HG02840 (cell line): ENCODE results near the gene SCARF2.
"Not testable (repeated sequence)": the region's sequence is repeated elsewhere in the genome, so short reads cannot be mapped to it uniquely, and the experiment has no call there.

ENCODE experiments used
- ATAC-seq: cut with Tn5 transposase; IDR thresholded peaks from one replicate; pipeline ENCODE4 v1.9.1; 2021; ENCODE audit warnings: mild to moderate bottlenecking, moderate library complexity, moderate number of reproducible peaks; ENCODE audit not compliant: unreplicated experiment, low FRiP score

The SCARF2 gene

DNA sequence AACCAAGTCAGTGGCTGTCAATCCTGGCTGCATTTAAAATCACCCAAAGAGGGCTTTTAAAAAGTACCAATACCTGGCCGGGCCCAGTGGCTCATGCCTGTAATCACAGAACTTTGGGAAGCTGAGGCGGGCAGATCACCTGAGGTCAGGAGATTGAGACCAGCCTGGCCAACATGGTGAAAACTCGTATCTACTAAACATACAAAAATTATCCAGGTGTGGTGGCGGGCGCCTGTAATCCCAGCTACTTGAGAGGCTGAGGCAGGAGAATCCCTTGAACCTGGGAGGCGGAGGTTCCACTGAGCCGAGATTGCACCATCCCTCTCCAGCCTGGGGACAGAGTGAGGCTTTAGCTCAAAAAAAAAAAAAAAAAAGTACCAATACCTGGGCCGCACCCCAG is 61.3 kb downstream of the SCARF2 start:
- ATAC-seq, result not testable (repeated sequence)
